ENCODE results near the gene OR2A14.
"Not testable (repeated sequence)": the region's sequence is repeated elsewhere in the genome, so short reads cannot be mapped to it uniquely, and the experiment has no call there.

OR2A14 gene

DNA sequence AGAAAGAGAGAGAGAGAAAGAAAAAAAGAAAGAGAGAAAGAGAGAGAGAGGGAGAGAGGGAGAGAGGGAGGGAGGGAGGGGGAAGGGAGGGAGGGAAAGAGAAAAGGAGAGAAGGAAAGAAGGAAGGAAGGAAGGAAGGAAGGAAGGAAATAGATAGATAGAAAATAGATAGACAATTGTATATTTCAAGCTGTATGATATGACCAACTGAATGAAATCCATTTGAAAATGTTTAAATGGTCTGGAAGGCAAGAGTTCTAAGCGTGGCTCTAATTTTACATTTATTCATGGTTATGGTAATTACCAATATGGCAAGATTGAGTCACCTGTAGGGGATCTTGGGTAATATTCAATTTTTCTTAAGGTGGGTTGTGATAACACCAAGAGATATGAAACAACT lies 35.9 kb downstream of the OR2A14 start:
- no peak for DNase-seq (ENCODE audit: low read depth)

- DNase-seq (ENCODE audit: low read depth): no peak
Measured at GRCh38 chr7:144164784-144165183, 41.8 kb downstream of the OR2A14 start.

DNA sequence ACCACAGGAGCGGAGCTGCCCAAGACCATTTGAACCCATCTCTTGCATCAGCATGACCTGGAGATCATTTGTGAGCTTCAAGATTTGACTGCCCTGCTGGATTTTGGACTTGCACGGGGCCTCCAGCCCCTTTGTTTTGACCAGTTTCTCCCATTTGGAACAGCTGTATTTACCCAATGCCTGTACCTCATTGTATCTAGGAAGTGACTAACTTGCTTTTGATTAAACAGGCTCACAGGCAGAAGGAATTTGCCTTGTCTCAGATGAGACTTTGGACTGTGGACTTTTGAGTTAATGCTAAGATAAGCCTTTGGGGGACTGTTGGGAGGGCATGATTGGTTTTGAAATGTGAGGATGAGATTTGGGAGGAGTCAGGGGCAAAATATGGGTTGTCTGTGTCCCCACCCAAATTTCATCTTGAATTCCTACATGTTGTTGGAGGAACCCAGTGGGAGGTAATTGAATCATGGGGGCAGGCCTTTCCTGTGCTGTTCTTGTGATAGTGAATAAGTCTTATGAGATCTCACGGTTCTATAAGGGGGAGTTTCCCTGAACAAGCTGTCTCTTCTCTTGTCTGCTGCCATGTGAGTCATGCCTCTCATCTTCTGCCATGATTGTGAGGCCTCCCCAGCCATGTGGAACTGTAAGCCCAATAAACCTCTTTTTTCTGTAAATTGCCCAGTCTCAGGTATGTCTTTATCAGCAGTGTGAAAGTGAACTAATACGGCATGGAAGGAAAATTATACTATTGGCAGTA lies 48.8 kb downstream of the OR2A14 start:
- not testable (repeated sequence) for DNase-seq (ENCODE audit: low read depth)

GRCh38 chr7:144174613-144175012 lies 51.6 kb downstream of the OR2A14 start:
- no peak for DNase-seq (ENCODE audit: low read depth)

DNA sequence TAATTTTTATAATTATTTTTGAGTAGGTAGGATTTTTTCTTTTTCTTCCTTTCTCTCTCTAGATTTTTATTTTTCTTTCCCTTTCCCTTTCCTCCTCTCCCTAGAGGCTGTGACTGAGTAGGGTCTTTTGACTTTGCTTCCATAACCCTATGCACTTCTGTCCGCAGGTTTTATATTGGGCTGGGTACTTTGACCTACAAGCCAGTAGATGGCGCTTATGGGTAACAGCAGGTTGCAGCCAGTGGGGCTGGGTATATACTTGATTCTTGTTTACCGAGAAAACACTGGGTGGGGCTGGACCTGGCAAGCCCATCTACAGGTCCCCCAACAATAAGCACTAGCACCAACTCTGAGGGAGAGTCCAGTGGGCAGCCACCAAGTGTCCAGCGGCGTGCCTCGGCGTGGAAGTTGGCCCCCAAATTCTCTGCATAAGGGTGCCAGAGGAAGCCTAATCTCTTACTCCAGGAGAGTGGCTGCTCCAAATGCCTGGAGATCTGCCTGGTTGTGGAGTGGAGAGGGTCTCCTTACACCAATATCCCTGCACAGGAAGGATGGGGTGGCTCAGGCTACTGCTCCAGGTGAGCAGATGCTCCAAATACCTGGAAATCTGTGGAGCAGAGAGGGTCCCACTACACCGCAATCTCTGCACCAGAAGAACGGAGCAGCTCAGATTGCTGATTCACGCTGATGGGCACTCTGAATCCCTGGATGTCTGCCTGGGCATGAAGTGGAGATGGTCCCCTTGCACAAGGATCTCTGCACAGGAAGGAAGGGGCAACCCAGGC lies 55.6 kb downstream of the OR2A14 start:
- DNase-seq (ENCODE audit: low read depth): not testable (repeated sequence)

- not testable (repeated sequence) for DNase-seq (ENCODE audit: low read depth)
Measured at GRCh38 chr7:144179165-144179479, 56.1 kb downstream of the OR2A14 start.

Data from activated T-cell treated with anti-CD3 and anti-CD28 coated beads for 1 hour (primary cell).